ENCODE measurements around the gene NDUFS8.

Gene NDUFS8

GRCh38 chr11:68066742-68067141, 36.3 kb downstream of the NDUFS8 start:
- no peak overlapping the region for H3K4me3 ChIP-seq (ENCODE audit: low read depth, low read length)
- DNase-seq (ENCODE audit: low read depth), result no peak

GRCh38 chr11:68067991-68068390, 37.5 kb downstream of the NDUFS8 start:
- no peak overlapping the region for H3K4me3 ChIP-seq (ENCODE audit: low read depth, low read length)
- DNase-seq (ENCODE audit: low read depth), result no peak

- DNase-seq (ENCODE audit: low read depth), result no peak
Measured at GRCh38 chr11:68071281-68072048, 41.0 kb downstream of the NDUFS8 start.

GRCh38 chr11:68074584-68075352, 44.3 kb downstream of the NDUFS8 start:
- DNase-seq (ENCODE audit: low read depth), result no peak
- no peak overlapping the region for H3K4me3 ChIP-seq (ENCODE audit: low read depth, low read length)

More at GRCh38 chr11:68071281-68072048, 41.0 kb downstream of the NDUFS8 start:
- no peak overlapping the region for H3K4me3 ChIP-seq (ENCODE audit: low read depth, low read length)

- DNase-seq (ENCODE audit: low read depth), result no peak
- no peak overlapping the region for H3K4me3 ChIP-seq (ENCODE audit: low read depth, low read length)
Measured at GRCh38 chr11:68076371-68077042, 46.0 kb downstream of the NDUFS8 start.

- no peak for DNase-seq (ENCODE audit: low read depth)
- no peak overlapping the region for H3K4me3 ChIP-seq (ENCODE audit: low read depth, low read length)
Measured at GRCh38 chr11:68077617-68078582, 47.4 kb downstream of the NDUFS8 start.

- no peak overlapping the region for H3K4me3 ChIP-seq (ENCODE audit: low read depth, low read length)
- no peak for DNase-seq (ENCODE audit: low read depth)
Measured at GRCh38 chr11:68080860-68081259, 50.4 kb downstream of the NDUFS8 start.

GRCh38 chr11:68081691-68082090, 51.2 kb downstream of the NDUFS8 start:
- DNase-seq (ENCODE audit: low read depth), result no peak
- no peak overlapping the region for H3K4me3 ChIP-seq (ENCODE audit: low read depth, low read length)

- DNase-seq (ENCODE audit: low read depth), result no peak
- no peak overlapping the region for H3K4me3 ChIP-seq (ENCODE audit: low read depth, low read length)
Measured at GRCh38 chr11:68082481-68082880, 52.0 kb downstream of the NDUFS8 start.

- no peak for DNase-seq (ENCODE audit: low read depth)
- H3K4me3 ChIP-seq (ENCODE audit: low read depth, low read length), result no peak overlapping the region
Measured at GRCh38 chr11:68083517-68083916, 53.0 kb downstream of the NDUFS8 start.
